Measurements from ENCODE around the gene NMD3. TPM values are rescaled to one million over a fixed set of nuclear protein-coding genes. Genes with fewer than 3 reads are reported as not detected.

The NMD3 gene
- total and polyA plus RNA-seq, 2 experiments from 2014 or later: 27.8 to 52.5 TPM

DNA sequence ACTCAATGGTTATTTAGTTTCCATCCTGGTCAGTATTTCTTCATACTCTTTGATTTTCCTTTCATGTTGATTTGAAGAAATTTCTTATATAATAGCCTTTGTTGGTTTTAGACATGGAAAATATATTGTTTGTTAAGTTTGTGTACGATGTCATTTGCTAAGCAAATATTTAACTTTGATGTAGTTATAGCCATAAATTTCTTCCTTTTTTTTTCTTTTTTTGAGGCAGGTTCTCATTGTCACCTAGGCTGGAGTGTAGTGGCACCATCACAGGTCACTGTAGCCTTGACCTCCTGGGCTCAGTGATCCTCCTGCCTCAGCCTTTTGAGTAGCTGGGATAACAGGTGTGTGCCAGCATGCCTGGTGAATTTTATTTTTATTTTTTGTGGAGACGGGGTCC is 51.4 kb downstream of the NMD3 start:
- H3K4me3 ChIP-seq: no peak overlapping the region
- H3K36me3 ChIP-seq (replicated peaks; ENCODE audit: insufficient read depth, low read depth): no peaks in the 10 kb centered on the region
- 79% methylated on average over 2 of the region's 2 CpGs for WGBS (ENCODE audit: low lambda C conversion rate, missing lambda C conversion rate)
- H3K9me3 ChIP-seq (ENCODE audit: low read depth): no peaks in the 10 kb centered on the region
- H3K27me3 ChIP-seq: no peaks in the 10 kb centered on the region
- no peaks in the 10 kb centered on the region for H3K9me2 ChIP-seq (replicated peaks; ENCODE audit: insufficient read depth)
- H4K20me1 ChIP-seq (ENCODE audit: insufficient read depth, poor library complexity, severe bottlenecking): no peaks in the 10 kb centered on the region
- H2AFZ ChIP-seq: no peak overlapping the region
- H3K79me2 ChIP-seq: no peaks in the 10 kb centered on the region
- no peak for TF ChIP-seq EZH2 (IDR thresholded peaks at IDR 0.05; ENCODE audit: borderline replicate concordance)
- no peak for TF ChIP-seq EZH2phosphoT487 (IDR thresholded peaks at IDR 0.05; ENCODE audit: low read depth, severe bottlenecking, unreplicated experiment)
- TF ChIP-seq, protein P1, sequence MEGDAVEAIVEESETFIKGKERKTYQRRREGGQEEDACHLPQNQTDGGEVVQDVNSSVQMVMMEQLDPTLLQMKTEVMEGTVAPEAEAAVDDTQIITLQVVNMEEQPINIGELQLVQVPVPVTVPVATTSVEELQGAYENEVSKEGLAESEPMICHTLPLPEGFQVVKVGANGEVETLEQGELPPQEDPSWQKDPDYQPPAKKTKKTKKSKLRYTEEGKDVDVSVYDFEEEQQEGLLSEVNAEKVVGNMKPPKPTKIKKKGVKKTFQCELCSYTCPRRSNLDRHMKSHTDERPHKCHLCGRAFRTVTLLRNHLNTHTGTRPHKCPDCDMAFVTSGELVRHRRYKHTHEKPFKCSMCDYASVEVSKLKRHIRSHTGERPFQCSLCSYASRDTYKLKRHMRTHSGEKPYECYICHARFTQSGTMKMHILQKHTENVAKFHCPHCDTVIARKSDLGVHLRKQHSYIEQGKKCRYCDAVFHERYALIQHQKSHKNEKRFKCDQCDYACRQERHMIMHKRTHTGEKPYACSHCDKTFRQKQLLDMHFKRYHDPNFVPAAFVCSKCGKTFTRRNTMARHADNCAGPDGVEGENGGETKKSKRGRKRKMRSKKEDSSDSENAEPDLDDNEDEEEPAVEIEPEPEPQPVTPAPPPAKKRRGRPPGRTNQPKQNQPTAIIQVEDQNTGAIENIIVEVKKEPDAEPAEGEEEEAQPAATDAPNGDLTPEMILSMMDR (IDR thresholded peaks at IDR 0.05; ENCODE audit: poor library complexity): no peak
- H3K4me2 ChIP-seq: no peak overlapping the region
- no peak overlapping the region for H3K27ac ChIP-seq
- DNase-seq (ENCODE audit: low spot score): no peak
- H3K4me1 ChIP-seq (ENCODE audit: insufficient read depth): peaks cover 10% of the 10 kb centered on the region

DNA sequence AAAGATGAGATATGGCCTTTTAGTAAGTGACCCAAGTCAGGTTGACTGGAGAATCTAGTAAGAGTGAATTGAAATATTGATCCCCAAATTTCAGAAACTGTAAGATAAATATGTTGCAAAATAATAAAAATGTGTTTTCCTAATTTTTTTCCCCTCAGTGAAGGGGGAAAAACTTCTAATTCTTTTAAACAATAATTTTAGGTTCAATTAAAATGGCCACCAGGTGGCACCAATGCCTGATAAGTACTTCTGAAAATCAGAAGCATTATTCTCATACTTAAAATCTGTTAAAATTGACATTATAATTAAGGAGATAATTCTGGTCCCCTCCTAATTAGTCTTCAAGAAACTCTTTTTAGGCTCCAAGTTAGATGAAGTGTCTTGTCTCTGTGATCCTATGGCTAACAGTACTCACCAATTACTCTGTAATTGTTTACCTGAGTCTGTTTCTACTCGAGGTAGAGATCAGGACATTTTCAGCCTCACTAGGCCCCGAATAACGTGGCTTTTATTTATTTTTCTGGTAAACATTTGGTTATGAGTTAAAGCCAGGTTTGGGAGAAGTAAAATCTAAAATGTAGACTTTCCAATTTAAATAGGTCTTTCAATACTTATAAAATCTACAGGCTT is 52.6 kb downstream of the NMD3 start:
- peak; percentile 72 for DNase-seq (ENCODE audit: low spot score)
- no peak overlapping the region for H3K4me3 ChIP-seq
- no peaks in the 10 kb centered on the region for H3K36me3 ChIP-seq (replicated peaks; ENCODE audit: insufficient read depth, low read depth)
- H3K27me3 ChIP-seq: no peaks in the 10 kb centered on the region
- no peaks in the 10 kb centered on the region for H4K20me1 ChIP-seq (ENCODE audit: insufficient read depth, poor library complexity, severe bottlenecking)
- H3K4me2 ChIP-seq: no peak overlapping the region
- no peaks in the 10 kb centered on the region for H3K9me3 ChIP-seq (ENCODE audit: low read depth)
- H2AFZ ChIP-seq: no peak overlapping the region
- no peak for TF ChIP-seq EZH2phosphoT487 (IDR thresholded peaks at IDR 0.05; ENCODE audit: low read depth, severe bottlenecking, unreplicated experiment)
- TF ChIP-seq, protein P1 (IDR thresholded peaks at IDR 0.05; ENCODE audit: poor library complexity): peak; percentile 75
- H3K79me2 ChIP-seq: no peaks in the 10 kb centered on the region
- H3K9me2 ChIP-seq (replicated peaks; ENCODE audit: insufficient read depth): no peaks in the 10 kb centered on the region
- 48% methylated on average over 3 of the region's 3 CpGs for WGBS (ENCODE audit: low lambda C conversion rate, missing lambda C conversion rate)
- no peak overlapping the region for H3K27ac ChIP-seq
- H3K4me1 ChIP-seq (ENCODE audit: insufficient read depth): peaks cover 10% of the 10 kb centered on the region

DNA sequence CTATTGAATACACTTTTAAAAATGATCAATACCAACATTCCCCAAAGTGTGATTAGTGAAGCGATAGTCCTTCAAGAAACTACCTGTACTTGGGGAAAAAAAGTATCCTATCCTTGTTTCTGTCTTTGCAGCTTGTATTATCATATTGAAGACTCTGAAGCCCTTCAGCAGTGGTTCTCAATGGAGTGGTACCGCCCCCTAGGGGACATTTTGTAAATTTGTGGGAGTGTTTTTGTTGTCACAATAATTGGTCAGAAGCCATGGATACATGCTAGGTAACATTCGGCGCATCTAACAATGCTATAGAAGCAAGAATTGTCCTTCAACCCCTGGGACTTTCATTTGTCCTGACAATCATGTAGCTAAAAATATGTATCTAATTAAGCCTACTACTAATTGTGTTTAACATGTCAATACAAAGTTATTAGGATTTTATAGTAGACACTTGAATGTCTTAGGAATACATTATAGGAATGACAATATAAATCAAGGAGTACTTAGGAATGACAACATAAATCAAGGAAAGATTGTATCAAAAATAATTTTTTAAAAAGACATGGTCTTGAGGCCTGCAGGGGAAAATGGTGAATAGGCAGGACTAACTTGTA is 53.7 kb downstream of the NMD3 start:
- peaks cover 10% of the 10 kb centered on the region for H3K4me1 ChIP-seq (ENCODE audit: insufficient read depth)
- H3K4me2 ChIP-seq: no peak overlapping the region
- WGBS (ENCODE audit: low lambda C conversion rate, missing lambda C conversion rate): 78% methylated on average over 4 of the region's 4 CpGs
- no peak overlapping the region for H3K27ac ChIP-seq
- TF ChIP-seq, protein P1 (IDR thresholded peaks at IDR 0.05; ENCODE audit: poor library complexity): peak; percentile 45
- no peak for TF ChIP-seq EZH2phosphoT487 (IDR thresholded peaks at IDR 0.05; ENCODE audit: low read depth, severe bottlenecking, unreplicated experiment)
- no peak for TF ChIP-seq EZH2 (IDR thresholded peaks at IDR 0.05; ENCODE audit: borderline replicate concordance)
- peaks cover 6% of the 10 kb centered on the region for H3K9me3 ChIP-seq (ENCODE audit: low read depth)
- H2AFZ ChIP-seq: no peak overlapping the region
- no peaks in the 10 kb centered on the region for H3K36me3 ChIP-seq (replicated peaks; ENCODE audit: insufficient read depth, low read depth)
- no peaks in the 10 kb centered on the region for H3K9me2 ChIP-seq (replicated peaks; ENCODE audit: insufficient read depth)
- H4K20me1 ChIP-seq (ENCODE audit: insufficient read depth, poor library complexity, severe bottlenecking): no peaks in the 10 kb centered on the region
- H3K27me3 ChIP-seq: no peaks in the 10 kb centered on the region
- H3K4me3 ChIP-seq: no peak overlapping the region
- peak; percentile 20 for DNase-seq (ENCODE audit: low spot score)
- H3K79me2 ChIP-seq: no peaks in the 10 kb centered on the region

All from hepatocyte (in vitro differentiated cells).